Measurements from ENCODE around the gene ZBTB47. TPM values are rescaled to one million over a fixed set of nuclear protein-coding genes. Genes with fewer than 3 reads are reported as not detected.

Gene ZBTB47
- total RNA-seq, 1 donor from 2014 or later = 4.4 TPM

- Histone ChIP-seq H3K27ac (no peak overlapping the region), H4K20me1 (ENCODE audit: low read depth) (no peaks in the 10 kb centered on the region), H2AFZ (replicated peaks) (no peak overlapping the region), H3K79me2 (ENCODE audit: low read depth) (no peaks in the 10 kb centered on the region), H3K9ac (no peak overlapping the region), H3K4me2 (no peak overlapping the region), H3K9me3 (ENCODE audit: low read depth) (no peaks in the 10 kb centered on the region), H3F3A (ENCODE audit: low read depth) (no peaks in the 10 kb centered on the region), H3K4me3 (no peak overlapping the region), H3K36me3 (no peaks in the 10 kb centered on the region), H3K27me3 (no peaks in the 10 kb centered on the region), H3K4me1 (no peaks in the 10 kb centered on the region)
- H3K9me3 Mint-ChIP-seq = peaks cover 13% of the 10 kb centered on the region
- H3K36me3 Mint-ChIP-seq = no peaks in the 10 kb centered on the region
- peaks cover 7% of the 10 kb centered on the region for H3K4me1 Mint-ChIP-seq
- H3K27ac Mint-ChIP-seq = no peak overlapping the region
- H3K4me3 Mint-ChIP-seq = no peak overlapping the region
- no peak for DNase-seq (ENCODE audit: low spot score)
- no peak for TF ChIP-seq EZH2 (IDR thresholded peaks at IDR 0.05)
- peaks cover 7% of the 10 kb centered on the region for H3K27me3 Mint-ChIP-seq (ENCODE audit: insufficient read depth, low read depth)
These were observed 17.2 kb downstream of the ZBTB47 start for GRCh38 chr3:42670670-42671069.

- no peaks in the 10 kb centered on the region for H3K36me3 Mint-ChIP-seq
- H3K4me1 Mint-ChIP-seq = peaks cover 3% of the 10 kb centered on the region
- no peaks in the 10 kb centered on the region for H4K20me1 ChIP-seq (ENCODE audit: low read depth)
- no peaks in the 10 kb centered on the region for H3F3A ChIP-seq (ENCODE audit: low read depth)
- H3K27me3 ChIP-seq = no peaks in the 10 kb centered on the region
- H3K79me2 ChIP-seq (ENCODE audit: low read depth) = no peaks in the 10 kb centered on the region
- no peak for DNase-seq (ENCODE audit: low spot score)
- no peak for TF ChIP-seq EZH2phosphoT487 (IDR thresholded peaks at IDR 0.05)
- no peak overlapping the region for H3K4me3 ChIP-seq
- no peak overlapping the region for H3K27ac Mint-ChIP-seq
- no peak overlapping the region for H3K27ac ChIP-seq
- H3K4me1 ChIP-seq = no peaks in the 10 kb centered on the region
- peaks cover 11% of the 10 kb centered on the region for H3K27me3 Mint-ChIP-seq (ENCODE audit: insufficient read depth, low read depth)
- peaks cover 27% of the 10 kb centered on the region for H3K9me3 Mint-ChIP-seq
- H3K36me3 ChIP-seq = no peaks in the 10 kb centered on the region
- no peak overlapping the region for H3K4me2 ChIP-seq
- H3K4me3 Mint-ChIP-seq = no peak overlapping the region
- H3K9me3 ChIP-seq (ENCODE audit: low read depth) = no peaks in the 10 kb centered on the region
- no peak overlapping the region for H2AFZ ChIP-seq (replicated peaks)
- H3K9ac ChIP-seq = no peak overlapping the region
These were observed 19.0 kb downstream of the ZBTB47 start for GRCh38 chr3:42672515-42672914.

GRCh38 chr3:42673082-42673481 is 19.6 kb downstream of the ZBTB47 start:
- Histone ChIP-seq H3K9ac (no peak overlapping the region), H3K4me1 (no peaks in the 10 kb centered on the region), H3K27me3 (no peaks in the 10 kb centered on the region), H3K36me3 (no peaks in the 10 kb centered on the region), H3K9me3 (ENCODE audit: low read depth) (no peaks in the 10 kb centered on the region), H3K27ac (no peak overlapping the region), H3K4me2 (no peak overlapping the region), H3K79me2 (ENCODE audit: low read depth) (no peaks in the 10 kb centered on the region), H3K4me3 (no peak overlapping the region), H2AFZ (replicated peaks) (no peak overlapping the region), H4K20me1 (ENCODE audit: low read depth) (no peaks in the 10 kb centered on the region), H3F3A (ENCODE audit: low read depth) (no peaks in the 10 kb centered on the region)
- TF ChIP-seq CTCF (IDR thresholded peaks at IDR 0.05) (no peak), EZH2phosphoT487 (IDR thresholded peaks at IDR 0.05) (no peak), EZH2 (IDR thresholded peaks at IDR 0.05) (no peak)
- H3K36me3 Mint-ChIP-seq = no peaks in the 10 kb centered on the region
- H3K27me3 Mint-ChIP-seq (ENCODE audit: insufficient read depth, low read depth) = peaks cover 7% of the 10 kb centered on the region
- no peaks in the 10 kb centered on the region for H3K4me1 Mint-ChIP-seq
- H3K9me3 Mint-ChIP-seq = peaks cover 31% of the 10 kb centered on the region
- H3K27ac Mint-ChIP-seq = no peak overlapping the region
- no peak overlapping the region for H3K4me3 Mint-ChIP-seq
- DNase-seq (ENCODE audit: low spot score) = no peak

GRCh38 chr3:42674146-42674545 is 20.6 kb downstream of the ZBTB47 start:
- Histone ChIP-seq H3K79me2 (ENCODE audit: low read depth) (no peaks in the 10 kb centered on the region), H3K4me1 (no peaks in the 10 kb centered on the region), H4K20me1 (ENCODE audit: low read depth) (no peaks in the 10 kb centered on the region), H3K9me3 (ENCODE audit: low read depth) (no peaks in the 10 kb centered on the region), H3K9ac (no peak overlapping the region), H3F3A (ENCODE audit: low read depth) (no peaks in the 10 kb centered on the region), H3K4me2 (no peak overlapping the region), H3K4me3 (no peak overlapping the region), H2AFZ (replicated peaks) (no peak overlapping the region), H3K27me3 (no peaks in the 10 kb centered on the region), H3K36me3 (no peaks in the 10 kb centered on the region), H3K27ac (no peak overlapping the region)
- no peak overlapping the region for H3K27ac Mint-ChIP-seq
- no peak overlapping the region for H3K4me3 Mint-ChIP-seq
- no peak for TF ChIP-seq CTCF (IDR thresholded peaks at IDR 0.05)
- no peak for TF ChIP-seq EZH2 (IDR thresholded peaks at IDR 0.05)
- TF ChIP-seq EZH2phosphoT487 (IDR thresholded peaks at IDR 0.05) = no peak
- H3K27me3 Mint-ChIP-seq (ENCODE audit: insufficient read depth, low read depth) = peaks cover 7% of the 10 kb centered on the region
- no peak for DNase-seq (ENCODE audit: low spot score)
- peaks cover 27% of the 10 kb centered on the region for H3K9me3 Mint-ChIP-seq
- no peaks in the 10 kb centered on the region for H3K4me1 Mint-ChIP-seq
- H3K36me3 Mint-ChIP-seq = no peaks in the 10 kb centered on the region

All from neural progenitor cell (in vitro differentiated cells).